ENCODE results near the gene CGB8. TPM values are rescaled to one million over a fixed set of nuclear protein-coding genes. Genes with fewer than 3 reads are reported as not detected.
"Not testable (repeated sequence)": the region's sequence is repeated elsewhere in the genome, so short reads cannot be mapped to it uniquely, and the experiment has no call there.

The CGB8 gene
- total RNA-seq, 4 donors from 2014 or later: not detected

- Histone ChIP-seq H3K36me3 (no peaks in the 10 kb centered on the region), H3K4me3 (peak within 1 kb of the TSS; percentile 31 to 32), H3K27ac (no peak within 1 kb of the TSS), H3K27me3 (no peaks in the 10 kb centered on the region), H3K4me1 (peaks cover 0 to 5% of the 10 kb centered on the region in 2 donors), H3K9me3 (no peaks in the 10 kb centered on the region)
- peak; percentile 73 to 77 for DNase-seq
- TF ChIP-seq POLR2A (IDR thresholded peaks at IDR 0.05) (peak in 1 of 2 donors; percentile 15), CTCF (IDR thresholded peaks at IDR 0.05) (no peak)
- intact Hi-C loops (cut with DNase I; ENCODE audit: low total_unique reads): no loop called here
These were observed 8.8 kb upstream of the CGB8 start, which contains the start of gene CGB7 for GRCh38 chr19:49057636-49058234. TSS of gene CGB7 (minus strand) at chr19:49057749. CDS start at chr19:49055375, 2,374 bp downstream.

GRCh38 chr19:49056902-49057596 is 8.1 kb upstream of the CGB8 start:
- H3K27me3 ChIP-seq; H3K36me3 ChIP-seq; H3K4me1 ChIP-seq; intact Hi-C loops (cut with DNase I; ENCODE audit: low total_unique reads); H3K27ac ChIP-seq; H3K9me3 ChIP-seq; DNase-seq: not testable (repeated sequence)
- H3K4me3 ChIP-seq: peak overlapping the region; percentile 31 to 32

GRCh38 chr19:49056101-49056901 is 7.4 kb upstream of the CGB8 start:
- H3K27ac ChIP-seq: no peak overlapping the region
- peak; percentile 28 to 56 for DNase-seq
- H3K4me1 ChIP-seq: peaks cover 0 to 5% of the 10 kb centered on the region in 2 donors
- no peaks in the 10 kb centered on the region for H3K9me3 ChIP-seq
- H3K36me3 ChIP-seq: no peaks in the 10 kb centered on the region
- intact Hi-C loops (cut with DNase I; ENCODE audit: low total_unique reads): no loop called here
- no peaks in the 10 kb centered on the region for H3K27me3 ChIP-seq
- peak in 3 of 4 experiments; percentile 23 to 42 (median 40) for TF ChIP-seq CTCF (IDR thresholded peaks at IDR 0.05)
- no peak for TF ChIP-seq POLR2A (IDR thresholded peaks at IDR 0.05)
- peak overlapping the region; percentile 31 to 32 for H3K4me3 ChIP-seq

- H3K4me1 ChIP-seq; H3K36me3 ChIP-seq; H3K4me3 ChIP-seq; H3K27me3 ChIP-seq; H3K27ac ChIP-seq; DNase-seq; intact Hi-C loops (cut with DNase I; ENCODE audit: low total_unique reads); H3K9me3 ChIP-seq: not testable (repeated sequence)
These were observed 1.6 kb upstream of the CGB8 start for GRCh38 chr19:49050376-49051033.

- H3K27me3 ChIP-seq; H3K4me3 ChIP-seq; intact Hi-C loops (cut with DNase I; ENCODE audit: low total_unique reads); H3K4me1 ChIP-seq; DNase-seq; H3K9me3 ChIP-seq; H3K27ac ChIP-seq; H3K36me3 ChIP-seq: not testable (repeated sequence)
These were observed 923 bp upstream of the CGB8 start for GRCh38 chr19:49049834-49050233.

- intact Hi-C loops (cut with DNase I; ENCODE audit: low total_unique reads); H3K36me3 ChIP-seq; H3K4me3 ChIP-seq; DNase-seq; H3K27me3 ChIP-seq; H3K4me1 ChIP-seq; H3K9me3 ChIP-seq; H3K27ac ChIP-seq: not testable (repeated sequence)
These were observed 5.4 kb downstream of the CGB8 start, which contains the start of gene CGB5 for GRCh38 chr19:49043548-49043947. TSS of gene CGB5 (plus strand) at chr19:49043848. CDS start at chr19:49044210, 362 bp downstream.

- H3K36me3 ChIP-seq; intact Hi-C loops (cut with DNase I; ENCODE audit: low total_unique reads); H3K27ac ChIP-seq; H3K4me1 ChIP-seq; H3K4me3 ChIP-seq; DNase-seq; H3K27me3 ChIP-seq; H3K9me3 ChIP-seq: not testable (repeated sequence)
These were observed 6.2 kb downstream of the CGB8 start for GRCh38 chr19:49042666-49043065.
